ENCODE measurements around the gene HUS1. TPM values are rescaled to one million over a fixed set of nuclear protein-coding genes. Genes with fewer than 3 reads are reported as not detected.
A peak's percentile ranks its signal among the peaks of the same experiment; 100 is the strongest.

Gene HUS1
- total and polyA plus RNA-seq, 2 of the 13 experiments (the other 11 are each of a cell fraction or from before 2014, with no cell fraction given) = 14.8 to 16.9 TPM

DNA sequence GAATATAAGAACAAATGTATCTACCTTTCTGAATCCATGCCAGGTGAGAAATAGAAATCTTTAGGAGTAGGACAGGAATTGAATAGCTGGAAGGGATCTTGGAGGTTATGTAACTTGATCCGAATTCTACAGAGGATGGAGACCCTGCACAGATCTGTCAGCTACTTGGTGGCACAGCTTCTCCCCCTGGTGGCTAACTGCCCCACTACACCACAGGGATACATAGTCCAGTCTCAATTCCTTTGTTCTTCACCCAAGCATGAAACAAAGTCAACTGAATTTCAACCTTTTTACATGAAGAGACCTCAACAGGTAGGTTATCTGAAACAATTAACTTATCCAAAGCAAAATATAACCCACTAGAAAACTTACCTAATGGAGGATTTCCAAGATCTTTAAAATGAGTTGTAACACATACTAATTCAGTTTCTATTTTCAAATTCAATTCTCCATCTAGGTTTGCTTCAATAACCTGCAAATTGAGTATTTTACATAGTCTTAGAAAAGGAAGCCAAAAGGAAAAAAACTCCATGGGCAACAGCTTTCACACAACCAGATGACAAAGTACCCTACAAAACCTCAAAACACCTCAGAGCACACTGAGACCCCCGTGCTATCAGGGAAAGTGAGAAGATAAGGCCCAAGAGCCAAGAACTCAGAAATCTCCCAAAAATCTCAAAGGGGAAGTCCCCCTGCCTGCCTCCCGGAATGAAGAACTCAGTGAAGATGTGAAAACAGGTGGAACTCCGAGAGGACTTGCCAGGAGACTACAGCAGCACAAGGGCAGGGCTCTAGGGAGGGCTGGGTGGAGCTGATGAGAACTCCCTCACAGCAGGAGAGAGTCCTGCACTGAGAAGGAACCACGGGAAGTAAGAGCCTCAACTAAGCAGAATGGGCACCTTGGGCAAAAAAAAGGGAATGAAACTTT is 10.3 kb downstream of the HUS1 start:
- FAIRE-seq (peak; percentile 90), ATAC-seq (peak; percentile 96), DNase-seq (ENCODE audit: low spot score) (peak; percentile 53)
- in situ Hi-C loops (cut with HindIII; ENCODE audit: extremely low pct_ligation_motif_present, low pct_unique_long_range_greater_than_20kb) (no loop called here), intact Hi-C loops (cut with micrococcal nuclease; ENCODE audit: unreplicated experiment) (loop anchor here (1.0 to 2.0 kb wide), 2 partner anchors 24 to 702 kb away; no protein-coding TSS in a partner anchor)
- H2AFZ ChIP-seq (ENCODE audit: low read length) = no peak overlapping the region
- H3K79me2 ChIP-seq (ENCODE audit: insufficient read depth, low read length) = no peaks in the 10 kb centered on the region
- POLR2A ChIA-PET = interaction anchor here (0.7 to 1.2 kb wide), 2 partner anchors 9 to 119 kb away, joined by 4 to 5 read pairs; no protein-coding TSS in a partner anchor
- 85% methylated on average over 5 of the region's 5 CpGs for WGBS (ENCODE audit: low lambda C conversion rate)
- no peak overlapping the region for H3K9ac ChIP-seq (ENCODE audit: insufficient read depth, low read depth, low read length)
- no peaks in the 10 kb centered on the region for H3K9me3 ChIP-seq (ENCODE audit: low read length)
- no peaks in the 10 kb centered on the region for H4K20me1 ChIP-seq (ENCODE audit: insufficient read depth, low read length)
- no peaks in the 10 kb centered on the region for H3K4me1 ChIP-seq (ENCODE audit: insufficient read depth, low read length)
- peaks cover 30 to 71% of the 10 kb centered on the region in 2 experiments for H3K36me3 ChIP-seq (replicated peaks in 1 of 2; ENCODE audit: control insufficient read depth in 1 of 2, insufficient read depth in 2 of 2, low read length in 2 of 2)
- no peak overlapping the region for H3K27ac ChIP-seq (ENCODE audit: extremely low read length, insufficient read depth, low read length)
- no peak overlapping the region for H3K4me3 ChIP-seq (replicated peaks in 1 of 3; ENCODE audit: insufficient read depth in 1 of 3, low read depth in 2 of 3, low read length in 3 of 3)
- H3K27me3 ChIP-seq (ENCODE audit: control insufficient read depth in 1 of 2, insufficient read depth in 2 of 2, low read length in 2 of 2) = no peaks in the 10 kb centered on the region
- TF ChIP-seq CTCF (CRISPR knock-in tag; IDR thresholded peaks at IDR 0.05) (peak; percentile 85), GABPB1 (CRISPR knock-in tag; IDR thresholded peaks at IDR 0.05) (no peak), XRCC5 (optimal IDR thresholded peaks at IDR 0.05; ENCODE audit: low read length) (peak; percentile 29), CENPT (CRISPR knock-in tag; IDR thresholded peaks at IDR 0.05; ENCODE audit: low read depth) (no peak), NAIF1 (CRISPR knock-in tag; IDR thresholded peaks at IDR 0.05; ENCODE audit: borderline replicate concordance) (no peak), STAG1 (CRISPR knock-in tag; IDR thresholded peaks at IDR 0.05) (peak; percentile 81), ZNF691 (CRISPR knock-in tag; IDR thresholded peaks at IDR 0.05; ENCODE audit: borderline replicate concordance, low read depth) (no peak), SMC3 (IDR thresholded peaks at IDR 0.05; ENCODE audit: low read length) (peak; percentile 86), RAD21 (CRISPR knock-in tag; IDR thresholded peaks at IDR 0.05) (peak; percentile 70), ZNF713 (CRISPR knock-in tag; IDR thresholded peaks at IDR 0.05) (no peak), ZFP37 (CRISPR knock-in tag; IDR thresholded peaks at IDR 0.05; ENCODE audit: borderline replicate concordance) (no peak)
- TF ChIP-seq, protein P1, sequence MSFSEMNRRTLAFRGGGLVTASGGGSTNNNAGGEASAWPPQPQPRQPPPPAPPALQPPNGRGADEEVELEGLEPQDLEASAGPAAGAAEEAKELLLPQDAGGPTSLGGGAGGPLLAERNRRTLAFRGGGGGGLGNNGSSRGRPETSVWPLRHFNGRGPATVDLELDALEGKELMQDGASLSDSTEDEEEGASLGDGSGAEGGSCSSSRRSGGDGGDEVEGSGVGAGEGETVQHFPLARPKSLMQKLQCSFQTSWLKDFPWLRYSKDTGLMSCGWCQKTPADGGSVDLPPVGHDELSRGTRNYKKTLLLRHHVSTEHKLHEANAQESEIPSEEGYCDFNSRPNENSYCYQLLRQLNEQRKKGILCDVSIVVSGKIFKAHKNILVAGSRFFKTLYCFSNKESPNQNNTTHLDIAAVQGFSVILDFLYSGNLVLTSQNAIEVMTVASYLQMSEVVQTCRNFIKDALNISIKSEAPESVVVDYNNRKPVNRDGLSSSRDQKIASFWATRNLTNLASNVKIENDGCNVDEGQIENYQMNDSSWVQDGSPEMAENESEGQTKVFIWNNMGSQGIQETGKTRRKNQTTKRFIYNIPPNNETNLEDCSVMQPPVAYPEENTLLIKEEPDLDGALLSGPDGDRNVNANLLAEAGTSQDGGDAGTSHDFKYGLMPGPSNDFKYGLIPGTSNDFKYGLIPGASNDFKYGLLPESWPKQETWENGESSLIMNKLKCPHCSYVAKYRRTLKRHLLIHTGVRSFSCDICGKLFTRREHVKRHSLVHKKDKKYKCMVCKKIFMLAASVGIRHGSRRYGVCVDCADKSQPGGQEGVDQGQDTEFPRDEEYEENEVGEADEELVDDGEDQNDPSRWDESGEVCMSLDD (CRISPR knock-in tag; IDR thresholded peaks at IDR 0.05; ENCODE audit: borderline replicate concordance) = no peak
- no TSS peak for BruUV-seq (replicated peaks)
- H3K4me2 ChIP-seq (ENCODE audit: low read depth, low read length) = no peak overlapping the region
- CTCF ChIA-PET (ENCODE audit: low intra/inter-chr PET ratio, low total read pairs) = interaction anchor here (1.3 kb wide), 1 partner anchor 24 kb away, joined by 17 read pairs; no protein-coding TSS in a partner anchor
